ENCODE results near the gene ACTL7B. TPM values are rescaled to one million over a fixed set of nuclear protein-coding genes. Genes with fewer than 3 reads are reported as not detected.

The ACTL7B gene
- total and polyA plus RNA-seq, 2 of the 8 experiments (the other 6 are each of a cell fraction or from before 2014, with no cell fraction given) = not detected

DNA sequence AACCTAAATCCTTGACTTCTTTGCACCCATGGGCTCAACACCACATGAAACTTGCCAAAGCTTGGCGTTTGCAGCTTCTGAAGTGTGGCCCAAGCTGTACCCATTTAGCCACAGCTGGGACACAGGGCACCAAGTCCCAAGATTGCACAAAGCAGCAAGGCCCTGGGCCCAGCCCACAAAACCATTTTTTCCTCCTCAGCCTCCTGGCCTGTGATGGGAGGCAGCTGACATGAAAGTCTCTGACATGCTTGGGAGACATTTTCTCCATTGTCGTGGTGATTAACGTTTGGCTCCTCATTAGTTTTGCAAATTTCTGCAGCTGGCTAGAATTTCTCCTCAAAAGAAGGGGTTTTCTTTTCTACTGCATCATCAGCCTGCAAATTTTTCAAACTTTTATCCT, 32.0 kb downstream of the ACTL7B start:
- Histone ChIP-seq H3K27ac (ENCODE audit: low read depth, low read length) (no peak overlapping the region), H2AFZ (ENCODE audit: low read length) (no peak overlapping the region), H3K79me2 (ENCODE audit: control insufficient read depth in 1 of 2, insufficient read depth in 2 of 2, low read length in 2 of 2) (no peaks in the 10 kb centered on the region), H3K18ac (ENCODE audit: extremely low read depth, low read length) (no peak overlapping the region), H3K4ac (replicated peaks; ENCODE audit: insufficient read length, low read depth, low read length) (no peak overlapping the region), H2BK20ac (ENCODE audit: low read length) (no peak overlapping the region), H3K9me3 (ENCODE audit: insufficient read depth in 2 of 2, low read depth in 1 of 2, low read length in 1 of 2) (peaks cover 9 to 19% of the 10 kb centered on the region in 2 experiments), H3K36me3 (ENCODE audit: control insufficient read depth in 2 of 4, insufficient read depth in 4 of 4, low read length in 3 of 4) (no peaks in the 10 kb centered on the region), H2BK5ac (ENCODE audit: low read depth, low read length) (no peak overlapping the region), H3K9ac (replicated peaks in 1 of 4; ENCODE audit: extremely low read depth in 1 of 4, low read depth in 3 of 4, low read length in 3 of 4) (no peak overlapping the region), H3K79me1 (ENCODE audit: low read depth, low read length) (no peaks in the 10 kb centered on the region), H3K27me3 (replicated peaks in 1 of 4; ENCODE audit: control insufficient read depth in 3 of 4, extremely low read depth in 1 of 4, insufficient read depth in 3 of 4, low read length in 3 of 4) (no peaks in the 10 kb centered on the region), H3K4me1 (replicated peaks in 1 of 4; ENCODE audit: control insufficient read depth in 3 of 4, insufficient read depth in 4 of 4, low read length in 3 of 4) (no peaks in the 10 kb centered on the region), H3K56ac (replicated peaks; ENCODE audit: insufficient read length, low read depth, low read length) (no peak overlapping the region), H2BK15ac (ENCODE audit: low read length) (no peak overlapping the region), H3K23ac (ENCODE audit: insufficient read length) (no peak overlapping the region), H2BK120ac (replicated peaks; ENCODE audit: low read depth, low read length) (no peak overlapping the region), H2BK12ac (ENCODE audit: low read depth, low read length) (no peak overlapping the region), H4K8ac (ENCODE audit: extremely low read depth, insufficient read depth, low read length) (no peak overlapping the region), H2AK5ac (ENCODE audit: low read depth, low read length) (no peak overlapping the region), H3K14ac (ENCODE audit: insufficient read length) (no peak overlapping the region), H4K5ac (ENCODE audit: insufficient read length, low read depth, low read length) (no peak overlapping the region), H3K4me3 (ENCODE audit: extremely low read depth in 1 of 4, insufficient read depth in 2 of 4, low read depth in 3 of 4, low read length in 4 of 4) (no peak overlapping the region), H3K4me2 (ENCODE audit: insufficient read depth in 1 of 2, low read depth in 2 of 2, low read length in 2 of 2) (no peak overlapping the region), H4K20me1 (replicated peaks in 1 of 2; ENCODE audit: control insufficient read depth in 1 of 2, insufficient read depth in 2 of 2, low read length in 2 of 2) (no peaks in the 10 kb centered on the region), H4K91ac (replicated peaks; ENCODE audit: insufficient read length, low read length) (no peak overlapping the region), H3K23me2 (ENCODE audit: low read depth, low read length) (no peaks in the 10 kb centered on the region)
- ChIA-PET CTCF (ENCODE audit: partially characterized antibody) (no interaction called here), POLR2A (ENCODE audit: partially characterized antibody) (no interaction called here)
- no peak for DNase-seq (ENCODE audit: low read depth in 1 of 2, low spot score in 2 of 2)
- no peak for FAIRE-seq
- WGBS, 2 experiments (ENCODE audit: extremely low coverage in 1 of 2, insufficient coverage in 1 of 2, insufficient read length in 1 of 2, insufficient replicate concordance in 2 of 2, low coverage in 1 of 2, low lambda C conversion rate in 2 of 2, missing lambda C conversion rate in 1 of 2) = 79% methylated on average over 3 of the region's 3 CpGs; no CpG with 5 or more reads in 1 of the 2 experiments
- TF ChIP-seq KDM5A (IDR thresholded peaks at IDR 0.05; ENCODE audit: low read length) (no peak), FOSL1 (IDR thresholded peaks at IDR 0.05; ENCODE audit: insufficient read depth, low read depth, low read length) (no peak), EP300 (IDR thresholded peaks at IDR 0.05; ENCODE audit: borderline replicate concordance in 1 of 2, low read depth in 2 of 2, low read length in 2 of 2) (no peak), SIN3A (conservative IDR thresholded peaks at IDR 0.05 in 1 of 2, IDR thresholded peaks at IDR 0.05 in 1 of 2; ENCODE audit: low read depth in 1 of 2, low read length in 2 of 2) (no peak), KDM4A (IDR thresholded peaks at IDR 0.05; ENCODE audit: low read depth, low read length, severe bottlenecking) (no peak), CHD1 (IDR thresholded peaks at IDR 0.05; ENCODE audit: low read depth, low read length) (no peak), RXRA (IDR thresholded peaks at IDR 0.05; ENCODE audit: insufficient read depth, low read depth, low read length) (no peak), TBP (IDR thresholded peaks at IDR 0.05; ENCODE audit: low read depth, low read length) (no peak), POU5F1 (IDR thresholded peaks at IDR 0.05; ENCODE audit: low read depth, low read length) (no peak), NANOG (IDR thresholded peaks at IDR 0.05; ENCODE audit: insufficient read depth, low read depth, low read length, poor library complexity, severe bottlenecking) (no peak), MAFK (IDR thresholded peaks at IDR 0.05; ENCODE audit: low read depth, low read length) (no peak), TAF1 (IDR thresholded peaks at IDR 0.05; ENCODE audit: low read depth, low read length) (no peak), SIRT6 (IDR thresholded peaks at IDR 0.05; ENCODE audit: low read length) (no peak), SP4 (IDR thresholded peaks at IDR 0.05; ENCODE audit: low read length) (no peak)
- TF ChIP-seq, protein P1, sequence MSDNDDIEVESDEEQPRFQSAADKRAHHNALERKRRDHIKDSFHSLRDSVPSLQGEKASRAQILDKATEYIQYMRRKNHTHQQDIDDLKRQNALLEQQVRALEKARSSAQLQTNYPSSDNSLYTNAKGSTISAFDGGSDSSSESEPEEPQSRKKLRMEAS (IDR thresholded peaks at IDR 0.05) = no peak
